Pancreas (tissue), 10 donors: ENCODE data around the gene THSD4. TPM values are rescaled to one million over a fixed set of nuclear protein-coding genes. Genes with fewer than 3 reads are reported as not detected.

Source experiments
- ATAC-seq, 4 donors: fragments of 200-7000 bp; cut with Tn5 transposase; one replicate each; pipeline versions ENCODE4 v1.8.0 to v1.9.1; 2020; ENCODE audit warnings: mild to moderate bottlenecking in 4 of 4, moderate library complexity in 4 of 4
- DNase-seq, 6 donors: peaks; one replicate each; pipeline ENCODE4 v3.0.0-alpha.2; 2020
- FAIRE-seq: peaks from 2 replicates; lab custom pipeline; 2012; peaks lifted over from hg19 to GRCh38; lab: Jason Lieb, UNC
- H3K27ac ChIP-seq, 4 donors: fragments of 200-600 bp; sonication (generic); 1 replicate in 3 of 4; 2 replicates in 1 of 4; pipeline versions ENCODE4 v1.5.0 to v1.8.0; 2020
- H3K27me3 ChIP-seq, 4 donors: fragments of 200-600 bp; one replicate each; pipeline ENCODE4 v1.8.0; 2021
- H3K36me3 ChIP-seq, 3 donors: fragments of 200-600 bp; sonication (generic) in 1 of 3; one replicate each; pipeline versions ENCODE4 v1.5.0 to v1.8.0; 2020 to 2021
- H3K4me1 ChIP-seq, 3 donors: fragments of 200-600 bp; one replicate each; pipeline ENCODE4 v1.8.0; 2021
- H3K4me3 ChIP-seq, 4 donors: fragments of 200-600 bp; sonication (generic) in 2 of 4; one replicate each; pipeline versions ENCODE4 v1.5.0 to v1.8.0; 2020 to 2021
- H3K9me3 ChIP-seq, 4 donors: fragments of 200-600 bp; one replicate each; pipeline ENCODE4 v1.8.0; 2021
- CTCF ChIP-seq, 4 donors: fragments of 200-600 bp; sonication (generic) in 3 of 4; IDR thresholded peaks; one replicate each; pipeline versions ENCODE4 v1.5.0 to v1.8.0; 2021; ENCODE audit warnings: antibody characterized with exemption in 4 of 4
- WGBS, 2 donors: extraction: QIAGEN DNeasy Blood & Tissue Kit; methylation state at CpG; one replicate each; pipeline ENCODE4 v1.1.7; 2013; 5-methylcytosine and 5-hydroxymethylcytosine counted together
- intact Hi-C, 3 donors: fragments of 100-400 bp; cut with DNase I; formaldehyde crosslinking; loops; one replicate each; pipeline versions ENCODE4 v1.11.1 to v1.14.2; 2022
- polyA plus RNA-seq, 2 donors: library from polyadenylated mRNA; stranded (reverse); fragments of 200-250 nt; gene quantifications; one replicate each; pipeline ENCODE4 v1.2.3, GENCODE V29; 2013
- total RNA-seq, 6 donors: library from RNA; stranded (reverse); fragmentation: NEBNext Ultra II Directional in 4 of 6; extraction: Animal tissue kit (Norgen Biotek cat#: 25700) in 4 of 6; gene quantifications; one replicate each; pipeline versions ENCODE4 v1.2.1 to v1.2.4, GENCODE V29; 2021 to 2023
- donor health status: healthy with polysubstance abuse.
- donor health status: DM: no; HTN: no; CAD: no; lungs with moderate emphysema.
- donor health status: DM: no; HTN: no; CAD: no.
- donor health status: control.
- donor health status: control.
- donor health status: Bipolar disorder and iron deficiency.
- donor health status: DM: yes; HTN: yes; CAD: no.
- donor health status: DM: no; HTN: no; CAD: no.
- donor health status: DM: no; HTN: no; CAD: no.
- donor health status: DM: yes; HTN: yes; CAD: no.

Gene THSD4
- total and polyA plus RNA-seq, 8 donors = 6.0 to 17.8 (median 13.3) TPM

- peak in 4 of 6 donors; percentile 55 to 79 (median 70) for DNase-seq
- TF ChIP-seq CTCF (IDR thresholded peaks at IDR 0.05) = no peak
- ATAC-seq = peak; percentile 78 to 84 (median 80)
- intact Hi-C loops = no loop called here
- H3K27ac ChIP-seq = peak overlapping the region; percentile 13 to 53 (median 52)
- peak; percentile 67 for FAIRE-seq
- H3K27me3 ChIP-seq = no peaks in the 10 kb centered on the region
- WGBS, 2 donors = 14% methylated on average over 15 of the region's 15 CpGs
- H3K36me3 ChIP-seq = no peaks in the 10 kb centered on the region
- no peak overlapping the region for H3K4me3 ChIP-seq
- H3K4me1 ChIP-seq = peaks cover 0 to 8% (median 4%) of the 10 kb centered on the region in 3 donors
- no peaks in the 10 kb centered on the region for H3K9me3 ChIP-seq
These were observed 163.9 kb downstream of the THSD4 start for GRCh38 chr15:71278989-71279756.

DNA sequence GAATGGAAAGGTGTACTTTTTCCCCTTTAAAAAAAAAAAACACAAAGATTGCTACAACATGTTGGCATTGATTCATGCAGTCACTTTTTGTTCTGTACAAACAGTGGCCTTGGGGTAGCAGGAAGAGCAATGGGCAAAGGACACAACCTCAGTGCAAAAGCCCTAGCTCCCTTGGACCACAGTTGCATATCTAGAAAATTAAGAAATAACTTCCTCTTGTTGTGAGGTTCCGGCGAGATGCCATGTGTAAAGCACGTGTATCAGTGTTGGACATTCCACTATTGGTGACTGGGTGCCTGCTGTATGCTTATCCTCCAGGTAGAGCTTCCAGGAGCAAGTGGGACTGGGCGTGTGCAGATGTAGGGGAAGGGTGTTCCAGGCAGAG, 164.5 kb downstream of the THSD4 start:
- Histone ChIP-seq H3K27ac (peak overlapping the region; percentile 13 to 53 (median 52)), H3K9me3 (no peaks in the 10 kb centered on the region), H3K4me3 (no peak overlapping the region), H3K36me3 (no peaks in the 10 kb centered on the region), H3K27me3 (no peaks in the 10 kb centered on the region), H3K4me1 (peaks cover 0 to 8% (median 4%) of the 10 kb centered on the region in 3 donors)
- DNase-seq = peak in 1 of 6 donors; percentile 32
- WGBS, 2 donors = 59 to 68% methylated on average over 4 of the region's 4 CpGs
- peak in 3 of 4 donors; percentile 51 to 60 (median 52) for ATAC-seq
- no peak for FAIRE-seq
- intact Hi-C loops = no loop called here
- TF ChIP-seq CTCF (IDR thresholded peaks at IDR 0.05) = no peak

- Histone ChIP-seq H3K4me3 (no peak overlapping the region), H3K27ac (peak overlapping the region; percentile 13 to 53 (median 52)), H3K36me3 (no peaks in the 10 kb centered on the region), H3K9me3 (no peaks in the 10 kb centered on the region), H3K27me3 (no peaks in the 10 kb centered on the region), H3K4me1 (peaks cover 0 to 8% (median 4%) of the 10 kb centered on the region in 3 donors)
- FAIRE-seq (no peak), ATAC-seq (no peak), DNase-seq (no peak)
- 77 to 85% methylated on average over 1 of the region's 1 CpG for WGBS, 2 donors
- intact Hi-C loops = no loop called here
- no peak for TF ChIP-seq CTCF (IDR thresholded peaks at IDR 0.05)
These were observed 164.9 kb downstream of the THSD4 start for GRCh38 chr15:71280206-71280605.

- H3K9me3 ChIP-seq = no peaks in the 10 kb centered on the region
- FAIRE-seq (no peak), ATAC-seq (no peak), DNase-seq (no peak)
- H3K36me3 ChIP-seq = no peaks in the 10 kb centered on the region
- 65 to 66% methylated on average over 3 of the region's 3 CpGs for WGBS, 2 donors
- peaks cover 0 to 8% (median 4%) of the 10 kb centered on the region in 3 donors for H3K4me1 ChIP-seq
- TF ChIP-seq CTCF (IDR thresholded peaks at IDR 0.05) = no peak
- intact Hi-C loops = no loop called here
- H3K27me3 ChIP-seq = no peaks in the 10 kb centered on the region
- no peak overlapping the region for H3K4me3 ChIP-seq
- H3K27ac ChIP-seq = peak overlapping the region in 1 of 4 donors; percentile 53
These were observed 166.0 kb downstream of the THSD4 start for GRCh38 chr15:71281256-71281655.

- ATAC-seq (no peak), FAIRE-seq (no peak), DNase-seq (no peak)
- H3K4me3 ChIP-seq = no peak overlapping the region
- TF ChIP-seq CTCF (IDR thresholded peaks at IDR 0.05) = no peak
- no peaks in the 10 kb centered on the region for H3K9me3 ChIP-seq
- H3K36me3 ChIP-seq = no peaks in the 10 kb centered on the region
- no peaks in the 10 kb centered on the region for H3K27me3 ChIP-seq
- intact Hi-C loops = no loop called here
- peaks cover 0 to 8% (median 4%) of the 10 kb centered on the region in 3 donors for H3K4me1 ChIP-seq
- 62 to 66% methylated on average over 3 of the region's 3 CpGs for WGBS, 2 donors
- H3K27ac ChIP-seq = peak overlapping the region in 1 of 4 donors; percentile 6
These were observed 166.8 kb downstream of the THSD4 start for GRCh38 chr15:71282076-71282475.
